Cardiac fibroblast (primary cell): ENCODE measurements around the gene TMEM43.
"Not testable (repeated sequence)": the region's sequence is repeated elsewhere in the genome, so short reads cannot be mapped to it uniquely, and the experiment has no call there.

Experiments used
- DNase-seq, 2 donors: peaks; one replicate each; pipeline versions ENCODE4 v3.0.0 to v3.0.0-alpha.2; 2010; ENCODE audit warnings: low read depth in 2 of 2
- H3K4me3 ChIP-seq, 2 donors: replicated peaks in 1 of 2; 1 replicate in 1 of 2; 2 replicates in 1 of 2; pipeline ENCODE4 v1.5.1; 2011; ENCODE audit warnings: low read depth in 2 of 2, low read length in 2 of 2, mild to moderate bottlenecking in 2 of 2, moderate library complexity in 1 of 2
- CTCF ChIP-seq: IDR thresholded peaks from one replicate; pipeline ENCODE4 v1.5.1; 2011; ENCODE audit warnings: low read depth, mild to moderate bottlenecking, low read length, inconsistent platforms

TMEM43 gene

DNA sequence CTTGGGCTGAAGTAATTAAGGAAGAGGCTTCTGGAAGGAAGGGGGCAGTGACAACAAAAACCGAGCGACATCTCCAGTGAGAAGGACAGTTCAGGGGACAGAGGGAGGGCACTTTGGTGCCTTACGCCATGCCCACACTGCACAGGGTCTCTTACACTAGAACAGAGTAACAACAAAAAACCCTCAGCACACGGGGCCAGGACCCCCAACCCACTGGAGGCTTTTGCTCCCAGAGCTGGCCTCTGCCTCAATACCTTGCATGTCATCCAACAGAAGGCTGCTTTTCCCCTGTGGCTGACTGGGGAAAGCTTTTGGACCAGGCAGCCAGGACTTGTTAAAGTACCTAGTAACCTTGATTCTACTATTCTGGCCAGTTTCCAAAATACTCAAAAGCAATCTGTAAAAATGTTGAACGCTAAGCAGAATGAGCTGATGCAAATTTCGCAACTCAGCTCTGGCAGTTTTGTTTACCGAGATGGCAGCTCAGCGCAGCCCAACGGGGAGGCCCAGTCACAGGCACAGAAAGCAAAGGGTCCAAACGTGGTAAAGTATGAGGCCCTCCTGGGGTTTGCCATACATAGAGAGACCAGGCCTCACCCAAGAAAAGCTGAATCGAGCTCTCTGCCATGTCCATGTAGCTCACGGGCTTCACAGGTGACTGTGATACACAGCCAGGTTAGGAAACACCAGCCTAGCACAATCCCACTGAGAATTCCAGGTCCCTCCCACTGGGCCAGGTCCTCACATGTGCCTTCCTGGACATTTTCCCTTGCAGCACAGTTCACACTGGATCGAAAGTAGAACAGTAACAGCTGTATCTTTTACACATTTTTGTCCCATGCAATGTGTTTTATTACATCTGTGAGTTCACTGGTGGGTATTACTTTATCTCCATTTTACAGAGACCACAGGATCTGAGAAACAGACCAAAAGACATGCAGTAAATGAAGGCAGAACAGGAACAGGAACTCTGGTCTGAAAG is 6.2 kb upstream of the TMEM43 start:
- DNase-seq, result peak; percentile 49 to 84
- no peak for TF ChIP-seq CTCF

GRCh38 chr3:14119651-14120050 is 5.2 kb upstream of the TMEM43 start:
- TF ChIP-seq CTCF, result no peak
- H3K4me3 ChIP-seq, result no peak overlapping the region
- DNase-seq, result no peak

More for the DNA sequence above, 6.2 kb upstream of the TMEM43 start:
- H3K4me3 ChIP-seq, result no peak overlapping the region

DNA sequence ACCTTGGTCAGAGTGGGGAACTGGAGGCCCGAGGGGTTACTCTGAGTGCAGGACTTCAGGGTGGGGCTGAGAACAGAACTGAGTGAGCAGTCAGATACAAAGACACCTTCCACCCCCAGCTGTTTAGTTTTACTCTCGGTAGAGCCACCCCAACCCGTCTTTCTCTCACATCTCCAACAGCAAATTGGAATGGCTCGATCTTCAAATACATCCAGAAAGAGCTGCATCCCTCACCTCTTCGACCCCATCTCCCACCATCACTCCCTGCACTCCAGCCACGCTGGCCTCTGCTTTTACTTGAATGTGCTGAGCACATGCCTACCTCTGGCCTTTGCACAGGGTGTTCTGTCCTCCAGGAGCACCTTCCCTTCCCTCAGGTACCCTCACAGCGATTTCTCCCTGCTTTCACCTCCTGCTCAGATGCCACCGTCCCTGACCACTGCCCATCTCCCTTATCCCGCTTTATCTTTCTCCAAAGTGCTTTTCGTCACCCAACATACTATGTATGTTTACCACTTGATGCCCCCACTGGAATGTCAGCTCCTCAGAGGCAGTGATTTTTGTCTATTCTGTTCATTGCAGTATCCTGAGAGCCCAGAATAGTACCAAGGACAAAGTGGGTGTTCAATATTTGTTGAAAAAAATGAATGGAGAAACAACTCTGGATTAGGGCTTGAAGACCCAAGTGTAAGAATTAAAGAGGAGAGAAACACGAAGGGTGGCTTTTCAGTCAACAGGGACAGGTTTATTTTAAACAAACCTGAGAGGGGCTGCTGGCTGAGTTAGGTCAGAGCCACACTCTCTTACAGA is 4.5 kb upstream of the TMEM43 start:
- no peak for DNase-seq
- no peak for TF ChIP-seq CTCF

DNA sequence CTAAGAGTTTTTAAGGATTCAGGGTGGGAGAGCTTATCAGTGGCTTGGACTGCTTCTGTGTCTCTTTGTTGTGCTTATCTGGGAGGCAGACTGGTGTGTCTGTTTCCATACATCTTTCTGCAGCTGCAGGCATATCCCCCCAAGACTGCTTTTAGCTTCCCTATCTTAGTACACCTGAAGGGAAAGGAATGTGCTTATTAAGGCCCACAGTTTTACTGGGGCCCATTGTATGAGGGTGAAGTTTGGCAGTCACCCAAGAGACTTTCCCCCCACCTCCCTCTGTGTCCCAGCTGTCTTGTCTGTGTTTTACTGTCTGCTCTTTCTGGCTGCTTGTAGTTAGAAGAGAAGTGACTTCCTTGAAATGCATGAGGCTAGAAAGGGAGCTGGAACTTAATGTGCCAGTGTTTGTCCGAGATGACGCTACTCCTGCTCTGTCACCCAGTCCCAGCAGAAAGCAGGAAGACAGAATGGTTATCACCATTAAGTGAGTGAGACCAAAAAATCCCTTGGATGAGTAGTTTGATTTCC is 3.9 kb upstream of the TMEM43 start:
- H3K4me3 ChIP-seq, DNase-seq: not testable (repeated sequence)

More for the DNA sequence above, 4.5 kb upstream of the TMEM43 start:
- no peak overlapping the region for H3K4me3 ChIP-seq

DNA sequence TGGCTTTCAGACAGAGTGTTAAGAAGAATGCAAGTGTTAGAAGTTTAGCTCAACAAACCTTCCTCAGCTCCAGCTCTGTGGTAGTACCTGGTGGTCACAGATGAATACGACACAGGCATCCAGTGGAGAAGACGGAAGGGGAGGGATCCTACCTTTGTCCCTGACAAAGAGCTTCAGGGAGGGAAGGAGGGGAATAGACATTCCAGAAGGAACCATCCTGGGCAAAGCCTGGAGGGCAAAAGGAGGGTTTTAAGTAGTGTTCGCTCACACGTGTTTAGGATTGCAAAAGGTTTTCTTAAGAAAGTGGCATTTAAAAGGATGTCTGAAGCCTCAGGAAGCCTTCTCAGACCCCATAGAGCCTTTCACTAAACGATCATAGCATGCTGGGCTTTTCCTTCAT is 3.0 kb upstream of the TMEM43 start:
- H3K4me3 ChIP-seq, result no peak overlapping the region
- DNase-seq, result no peak
- no peak for TF ChIP-seq CTCF

GRCh38 chr3:14122301-14122700 is 2.6 kb upstream of the TMEM43 start:
- no peak for DNase-seq
- no peak for TF ChIP-seq CTCF

More at GRCh38 chr3:14122301-14122700, 2.6 kb upstream of the TMEM43 start:
- H3K4me3 ChIP-seq, result no peak overlapping the region
